Parathyroid adenoma (tissue), 2 donors: ENCODE measurements around the gene SLC7A8.

Experiments
- H2AFZ ChIP-seq: fragments of 300-600 bp; sonication (generic); one replicate; pipeline ENCODE4 v1.7.0; 2017; ENCODE audit warnings: antibody characterized with exemption, mild to moderate bottlenecking
- H3K27ac ChIP-seq: fragments of 300-600 bp; sonication (generic); one replicate; pipeline ENCODE4 v1.7.0; 2017
- H3K27me3 ChIP-seq: fragments of 300-600 bp; sonication (generic); one replicate; pipeline ENCODE4 v1.7.0; 2017; ENCODE audit warnings: low read length; ENCODE audit not compliant: control insufficient read depth, insufficient read depth
- H3K36me3 ChIP-seq: fragments of 300-600 bp; sonication (generic); one replicate; pipeline ENCODE4 v1.7.0; 2017; ENCODE audit warnings: low read length; ENCODE audit not compliant: control insufficient read depth, insufficient read depth
- H3K4me1 ChIP-seq: fragments of 300-600 bp; sonication (generic); one replicate; pipeline ENCODE4 v1.7.0; 2017; ENCODE audit warnings: control low read depth
- H3K4me2 ChIP-seq: fragments of 300-600 bp; sonication (generic); one replicate; pipeline ENCODE4 v1.7.0; 2017; ENCODE audit warnings: low read length
- H3K4me3 ChIP-seq: fragments of 300-600 bp; sonication (generic); one replicate; pipeline ENCODE4 v1.7.0; 2017; ENCODE audit warnings: low read depth, low read length
- H3K79me2 ChIP-seq: fragments of 300-600 bp; sonication (generic); one replicate; pipeline ENCODE4 v1.7.0; 2017; ENCODE audit warnings: control low read depth
- H3K9ac ChIP-seq: fragments of 300-600 bp; sonication (generic); one replicate; pipeline ENCODE4 v1.7.0; 2017; ENCODE audit warnings: mild to moderate bottlenecking
- H3K9me3 ChIP-seq: fragments of 300-600 bp; sonication (generic); one replicate; pipeline ENCODE4 v1.7.0; 2017; ENCODE audit warnings: low read length; ENCODE audit not compliant: control insufficient read depth
- TF ChIP-seq, protein P1 (sequence below): fragments of 300-600 bp; sonication (generic); IDR thresholded peaks from one replicate; pipeline ENCODE4 v1.7.0; 2017; ENCODE audit warnings: antibody characterized with exemption, mild to moderate bottlenecking
- donor health status: primary hyperparathyroidism.

Gene SLC7A8

DNA sequence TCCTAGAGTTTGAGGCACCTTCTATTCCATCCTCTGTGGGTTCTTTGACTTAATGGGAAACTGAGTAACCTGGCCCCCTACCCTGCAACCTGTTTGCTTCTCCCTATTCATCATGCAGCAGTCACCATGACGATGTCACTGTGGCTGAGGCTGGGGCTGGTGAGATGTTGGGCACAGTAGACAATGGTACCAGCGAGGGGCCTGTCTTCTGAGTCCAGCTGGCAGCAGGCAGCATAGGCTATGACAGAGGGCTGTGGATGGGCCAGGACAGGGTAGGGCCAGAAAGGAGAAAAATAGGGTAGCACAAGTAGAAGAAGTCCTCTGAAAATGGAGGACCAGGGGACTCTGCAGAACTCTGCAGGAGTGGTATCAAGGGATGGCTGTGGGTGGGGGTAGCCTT is 80.7 kb downstream of the SLC7A8 start:
- Histone ChIP-seq H3K4me2 (no peak overlapping the region), H3K9me3 (no peaks in the 10 kb centered on the region), H3K36me3 (no peaks in the 10 kb centered on the region), H3K4me1 (no peaks in the 10 kb centered on the region), H3K9ac (no peak overlapping the region), H3K27me3 (no peaks in the 10 kb centered on the region), H2AFZ (no peak overlapping the region), H3K4me3 (no peak overlapping the region), H3K27ac (no peak overlapping the region), H3K79me2 (peaks cover 10% of the 10 kb centered on the region)
- TF ChIP-seq, protein P1, sequence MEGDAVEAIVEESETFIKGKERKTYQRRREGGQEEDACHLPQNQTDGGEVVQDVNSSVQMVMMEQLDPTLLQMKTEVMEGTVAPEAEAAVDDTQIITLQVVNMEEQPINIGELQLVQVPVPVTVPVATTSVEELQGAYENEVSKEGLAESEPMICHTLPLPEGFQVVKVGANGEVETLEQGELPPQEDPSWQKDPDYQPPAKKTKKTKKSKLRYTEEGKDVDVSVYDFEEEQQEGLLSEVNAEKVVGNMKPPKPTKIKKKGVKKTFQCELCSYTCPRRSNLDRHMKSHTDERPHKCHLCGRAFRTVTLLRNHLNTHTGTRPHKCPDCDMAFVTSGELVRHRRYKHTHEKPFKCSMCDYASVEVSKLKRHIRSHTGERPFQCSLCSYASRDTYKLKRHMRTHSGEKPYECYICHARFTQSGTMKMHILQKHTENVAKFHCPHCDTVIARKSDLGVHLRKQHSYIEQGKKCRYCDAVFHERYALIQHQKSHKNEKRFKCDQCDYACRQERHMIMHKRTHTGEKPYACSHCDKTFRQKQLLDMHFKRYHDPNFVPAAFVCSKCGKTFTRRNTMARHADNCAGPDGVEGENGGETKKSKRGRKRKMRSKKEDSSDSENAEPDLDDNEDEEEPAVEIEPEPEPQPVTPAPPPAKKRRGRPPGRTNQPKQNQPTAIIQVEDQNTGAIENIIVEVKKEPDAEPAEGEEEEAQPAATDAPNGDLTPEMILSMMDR = no peak

DNA sequence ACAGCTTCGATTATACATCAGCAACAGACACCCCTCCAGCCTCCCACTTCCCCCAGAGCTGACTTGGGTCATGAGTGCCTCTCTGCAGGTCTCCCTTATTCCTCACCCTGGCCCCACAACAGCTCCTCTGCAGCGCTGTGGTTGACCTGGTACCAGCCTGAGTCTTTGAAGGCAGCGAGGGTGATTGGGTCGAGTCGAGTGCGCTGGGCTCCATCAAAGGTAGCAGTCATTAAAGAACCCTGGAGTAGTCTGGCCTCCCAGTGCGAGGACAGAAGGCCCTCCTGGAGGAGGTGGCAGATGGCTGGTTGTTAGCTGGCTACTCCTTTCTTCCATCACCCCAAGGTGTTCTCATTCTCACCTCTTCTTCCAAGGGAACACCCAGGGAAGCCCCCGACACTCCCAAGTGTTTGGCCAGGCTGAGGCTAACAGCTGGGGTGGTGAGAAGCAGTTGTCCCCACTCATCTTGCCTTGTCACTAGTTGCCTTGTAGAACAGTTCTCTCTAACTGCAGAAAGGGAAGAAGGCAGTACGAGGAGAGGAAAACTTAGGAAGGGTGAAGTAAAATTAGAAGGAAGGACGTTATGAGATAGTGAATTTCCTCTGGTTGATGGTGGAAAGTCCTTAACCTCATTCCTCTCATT is 81.4 kb downstream of the SLC7A8 start:
- no peak overlapping the region for H3K27ac ChIP-seq
- peaks cover 12% of the 10 kb centered on the region for H3K79me2 ChIP-seq
- no peak overlapping the region for H3K9ac ChIP-seq
- H3K4me2 ChIP-seq = no peak overlapping the region
- no peaks in the 10 kb centered on the region for H3K4me1 ChIP-seq
- H3K36me3 ChIP-seq = no peaks in the 10 kb centered on the region
- no peak overlapping the region for H3K4me3 ChIP-seq
- TF ChIP-seq, protein P1 = no peak
- H3K27me3 ChIP-seq = no peaks in the 10 kb centered on the region
- no peak overlapping the region for H2AFZ ChIP-seq
- no peaks in the 10 kb centered on the region for H3K9me3 ChIP-seq

DNA sequence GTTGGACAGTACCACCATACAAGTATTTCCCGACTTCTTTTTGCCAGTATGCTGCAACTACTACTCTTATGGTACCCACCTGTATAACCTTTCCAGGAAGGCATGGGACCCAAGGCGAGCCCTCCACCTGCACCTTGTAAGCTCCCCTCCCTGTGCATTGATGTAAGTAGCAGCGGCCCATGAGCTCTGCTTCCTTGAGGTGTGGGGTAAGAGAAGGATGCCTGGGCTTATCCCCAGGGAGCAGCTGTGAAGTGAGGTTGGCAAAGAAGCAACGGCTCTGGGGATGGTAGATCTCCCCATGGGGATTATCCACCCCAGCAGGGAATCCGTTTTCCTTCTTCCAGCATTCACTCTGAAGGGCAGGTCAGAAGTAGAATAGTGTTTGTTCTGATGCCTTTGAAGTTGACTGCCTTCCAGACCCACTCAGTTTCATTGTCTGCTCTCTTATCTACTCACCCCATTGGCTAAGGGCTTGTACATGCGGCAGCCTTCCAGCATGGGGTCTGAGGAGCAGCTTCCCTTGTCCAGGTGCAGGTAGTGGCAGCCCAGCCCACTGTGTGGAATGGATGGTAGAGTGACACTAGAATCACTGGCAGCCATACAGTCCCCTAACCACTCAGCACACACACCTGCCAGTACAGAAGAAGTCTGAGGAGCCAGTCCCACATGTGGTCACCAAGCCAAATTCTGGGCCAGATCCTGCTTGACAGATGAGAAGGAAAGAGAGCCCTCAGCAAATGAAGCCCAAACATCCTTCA is 82.1 kb downstream of the SLC7A8 start:
- no peak overlapping the region for H2AFZ ChIP-seq
- H3K9ac ChIP-seq = no peak overlapping the region
- TF ChIP-seq, protein P1 = no peak
- H3K9me3 ChIP-seq = no peaks in the 10 kb centered on the region
- H3K4me2 ChIP-seq = no peak overlapping the region
- no peaks in the 10 kb centered on the region for H3K4me1 ChIP-seq
- H3K4me3 ChIP-seq = no peak overlapping the region
- H3K27me3 ChIP-seq = no peaks in the 10 kb centered on the region
- no peaks in the 10 kb centered on the region for H3K36me3 ChIP-seq
- H3K27ac ChIP-seq = no peak overlapping the region
- peaks cover 14% of the 10 kb centered on the region for H3K79me2 ChIP-seq

DNA sequence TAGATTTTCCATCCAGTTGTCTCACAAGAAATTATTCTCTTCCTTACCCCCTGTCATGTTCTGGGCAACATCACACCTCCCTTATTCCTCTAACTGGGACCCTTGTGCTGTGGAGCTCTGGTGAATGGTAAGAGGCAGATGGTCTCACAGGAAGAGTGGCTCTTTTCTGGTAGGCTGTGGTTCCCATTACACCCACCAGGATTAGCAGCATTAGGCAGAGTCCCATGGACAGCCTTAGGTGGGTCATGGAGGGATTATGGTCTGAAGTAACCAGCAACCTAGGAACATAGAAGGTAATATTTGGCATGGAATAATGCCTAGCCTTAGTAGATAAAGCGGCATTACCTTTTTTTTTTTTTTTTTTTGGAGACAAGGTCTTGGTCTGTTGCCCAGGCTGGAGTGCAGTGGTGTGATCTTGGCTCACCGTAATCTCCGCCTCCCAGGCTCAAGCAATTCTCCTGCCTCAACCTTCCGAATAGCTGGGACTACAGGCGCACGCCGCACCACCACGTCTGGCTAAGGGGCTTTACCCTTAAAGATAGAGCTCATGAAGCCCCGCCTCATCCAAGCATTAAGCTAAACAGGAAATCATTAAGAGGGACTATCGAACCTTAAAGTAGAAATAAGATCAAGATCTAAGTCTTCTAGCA is 84.1 kb downstream of the SLC7A8 start:
- TF ChIP-seq, protein P1 = no peak
- Histone ChIP-seq H3K79me2 (peaks cover 18% of the 10 kb centered on the region), H3K4me2 (no peak overlapping the region), H2AFZ (no peak overlapping the region), H3K4me3 (no peak overlapping the region), H3K27me3 (no peaks in the 10 kb centered on the region), H3K36me3 (no peaks in the 10 kb centered on the region), H3K4me1 (no peaks in the 10 kb centered on the region), H3K9ac (no peak overlapping the region), H3K27ac (no peak overlapping the region), H3K9me3 (no peaks in the 10 kb centered on the region)
